Measurements from ENCODE around the gene PAK5. TPM values are rescaled to one million over a fixed set of nuclear protein-coding genes. Genes with fewer than 3 reads are reported as not detected.

Gene PAK5
- total and polyA plus RNA-seq, 2 of the 13 experiments (the other 11 are each of a cell fraction or from before 2014, with no cell fraction given): not detected

DNA sequence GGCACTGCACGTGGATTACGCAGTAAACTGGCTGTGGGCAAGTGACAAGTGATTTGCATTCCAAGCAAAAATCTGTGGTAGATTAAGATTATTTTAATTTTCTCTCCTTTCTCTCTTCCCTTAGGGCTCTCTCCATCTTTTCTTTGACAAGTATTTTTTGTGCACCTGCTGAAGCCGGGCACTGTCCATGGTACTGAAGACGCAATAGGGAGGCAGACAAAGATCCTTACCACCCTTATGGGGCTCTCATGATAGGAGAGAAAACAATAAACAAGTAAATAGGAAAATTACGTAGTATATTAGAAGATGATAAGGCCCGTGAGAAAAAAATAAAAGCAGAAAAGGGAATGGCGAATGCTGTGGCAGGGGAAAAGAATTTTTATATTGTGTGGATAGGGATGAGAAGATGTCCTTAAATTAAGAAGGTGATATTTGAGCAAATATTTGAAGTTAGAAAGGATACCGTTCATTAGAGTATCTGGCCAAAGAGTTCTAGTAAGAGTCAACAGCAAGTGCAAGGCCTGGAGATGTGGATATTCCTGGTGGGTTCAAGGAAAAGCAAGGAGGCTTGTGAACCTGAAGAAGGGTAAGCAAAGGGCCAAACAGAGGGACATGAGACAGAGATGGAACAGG lies 178.5 kb downstream of the PAK5 start (continued):
- TF ChIP-seq, protein P1, sequence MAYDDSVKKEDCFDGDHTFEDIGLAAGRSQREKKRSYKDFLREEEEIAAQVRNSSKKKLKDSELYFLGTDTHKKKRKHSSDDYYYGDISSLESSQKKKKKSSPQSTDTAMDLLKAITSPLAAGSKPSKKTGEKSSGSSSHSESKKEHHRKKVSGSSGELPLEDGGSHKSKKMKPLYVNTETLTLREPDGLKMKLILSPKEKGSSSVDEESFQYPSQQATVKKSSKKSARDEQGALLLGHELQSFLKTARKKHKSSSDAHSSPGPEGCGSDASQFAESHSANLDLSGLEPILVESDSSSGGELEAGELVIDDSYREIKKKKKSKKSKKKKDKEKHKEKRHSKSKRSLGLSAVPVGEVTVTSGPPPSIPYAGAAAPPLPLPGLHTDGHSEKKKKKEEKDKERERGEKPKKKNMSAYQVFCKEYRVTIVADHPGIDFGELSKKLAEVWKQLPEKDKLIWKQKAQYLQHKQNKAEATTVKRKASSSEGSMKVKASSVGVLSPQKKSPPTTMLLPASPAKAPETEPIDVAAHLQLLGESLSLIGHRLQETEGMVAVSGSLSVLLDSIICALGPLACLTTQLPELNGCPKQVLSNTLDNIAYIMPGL (CRISPR knock-in tag; IDR thresholded peaks at IDR 0.05; ENCODE audit: borderline replicate concordance in 1 of 2, low read depth in 1 of 2): no peak
- TF ChIP-seq ASH2L (IDR thresholded peaks at IDR 0.05; ENCODE audit: insufficient read length, low read depth, low read length) (no peak), RBAK (CRISPR knock-in tag; IDR thresholded peaks at IDR 0.05) (no peak), SIX4 (CRISPR knock-in tag; IDR thresholded peaks at IDR 0.05) (no peak), ERF (CRISPR knock-in tag; IDR thresholded peaks at IDR 0.05) (0 out of 2 replicates have a peak, but pooled peaks have one; percentile 47), FOXA1 (IDR thresholded peaks at IDR 0.05) (no peak), FOXA1 (CRISPR knock-in tag; IDR thresholded peaks at IDR 0.05) (no peak), ZFP82 (CRISPR knock-in tag; IDR thresholded peaks at IDR 0.05; ENCODE audit: borderline replicate concordance) (no peak), ZNF460 (CRISPR knock-in tag; IDR thresholded peaks at IDR 0.05; ENCODE audit: borderline replicate concordance) (no peak), BCL6 (CRISPR knock-in tag; IDR thresholded peaks at IDR 0.05) (no peak), TIGD3 (CRISPR knock-in tag; IDR thresholded peaks at IDR 0.05; ENCODE audit: borderline replicate concordance) (no peak)
- TF ChIP-seq, protein P2, sequence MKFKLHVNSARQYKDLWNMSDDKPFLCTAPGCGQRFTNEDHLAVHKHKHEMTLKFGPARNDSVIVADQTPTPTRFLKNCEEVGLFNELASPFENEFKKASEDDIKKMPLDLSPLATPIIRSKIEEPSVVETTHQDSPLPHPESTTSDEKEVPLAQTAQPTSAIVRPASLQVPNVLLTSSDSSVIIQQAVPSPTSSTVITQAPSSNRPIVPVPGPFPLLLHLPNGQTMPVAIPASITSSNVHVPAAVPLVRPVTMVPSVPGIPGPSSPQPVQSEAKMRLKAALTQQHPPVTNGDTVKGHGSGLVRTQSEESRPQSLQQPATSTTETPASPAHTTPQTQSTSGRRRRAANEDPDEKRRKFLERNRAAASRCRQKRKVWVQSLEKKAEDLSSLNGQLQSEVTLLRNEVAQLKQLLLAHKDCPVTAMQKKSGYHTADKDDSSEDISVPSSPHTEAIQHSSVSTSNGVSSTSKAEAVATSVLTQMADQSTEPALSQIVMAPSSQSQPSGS (CRISPR knock-in tag; IDR thresholded peaks at IDR 0.05): no peak
- TF ChIP-seq, protein P3, sequence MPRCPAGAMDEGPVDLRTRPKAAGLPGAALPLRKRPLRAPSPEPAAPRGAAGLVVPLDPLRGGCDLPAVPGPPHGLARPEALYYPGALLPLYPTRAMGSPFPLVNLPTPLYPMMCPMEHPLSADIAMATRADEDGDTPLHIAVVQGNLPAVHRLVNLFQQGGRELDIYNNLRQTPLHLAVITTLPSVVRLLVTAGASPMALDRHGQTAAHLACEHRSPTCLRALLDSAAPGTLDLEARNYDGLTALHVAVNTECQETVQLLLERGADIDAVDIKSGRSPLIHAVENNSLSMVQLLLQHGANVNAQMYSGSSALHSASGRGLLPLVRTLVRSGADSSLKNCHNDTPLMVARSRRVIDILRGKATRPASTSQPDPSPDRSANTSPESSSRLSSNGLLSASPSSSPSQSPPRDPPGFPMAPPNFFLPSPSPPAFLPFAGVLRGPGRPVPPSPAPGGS (CRISPR knock-in tag; IDR thresholded peaks at IDR 0.05): 0 out of 2 replicates have a peak, but pooled peaks have one; percentile 28
- TF ChIP-seq, protein P4, sequence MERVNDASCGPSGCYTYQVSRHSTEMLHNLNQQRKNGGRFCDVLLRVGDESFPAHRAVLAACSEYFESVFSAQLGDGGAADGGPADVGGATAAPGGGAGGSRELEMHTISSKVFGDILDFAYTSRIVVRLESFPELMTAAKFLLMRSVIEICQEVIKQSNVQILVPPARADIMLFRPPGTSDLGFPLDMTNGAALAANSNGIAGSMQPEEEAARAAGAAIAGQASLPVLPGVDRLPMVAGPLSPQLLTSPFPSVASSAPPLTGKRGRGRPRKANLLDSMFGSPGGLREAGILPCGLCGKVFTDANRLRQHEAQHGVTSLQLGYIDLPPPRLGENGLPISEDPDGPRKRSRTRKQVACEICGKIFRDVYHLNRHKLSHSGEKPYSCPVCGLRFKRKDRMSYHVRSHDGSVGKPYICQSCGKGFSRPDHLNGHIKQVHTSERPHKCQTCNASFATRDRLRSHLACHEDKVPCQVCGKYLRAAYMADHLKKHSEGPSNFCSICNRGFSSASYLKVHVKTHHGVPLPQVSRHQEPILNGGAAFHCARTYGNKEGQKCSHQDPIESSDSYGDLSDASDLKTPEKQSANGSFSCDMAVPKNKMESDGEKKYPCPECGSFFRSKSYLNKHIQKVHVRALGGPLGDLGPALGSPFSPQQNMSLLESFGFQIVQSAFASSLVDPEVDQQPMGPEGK (CRISPR knock-in tag; IDR thresholded peaks at IDR 0.05): peak; percentile 35; the same call in 1 of the 2 replicates
- TF ChIP-seq, protein P5, sequence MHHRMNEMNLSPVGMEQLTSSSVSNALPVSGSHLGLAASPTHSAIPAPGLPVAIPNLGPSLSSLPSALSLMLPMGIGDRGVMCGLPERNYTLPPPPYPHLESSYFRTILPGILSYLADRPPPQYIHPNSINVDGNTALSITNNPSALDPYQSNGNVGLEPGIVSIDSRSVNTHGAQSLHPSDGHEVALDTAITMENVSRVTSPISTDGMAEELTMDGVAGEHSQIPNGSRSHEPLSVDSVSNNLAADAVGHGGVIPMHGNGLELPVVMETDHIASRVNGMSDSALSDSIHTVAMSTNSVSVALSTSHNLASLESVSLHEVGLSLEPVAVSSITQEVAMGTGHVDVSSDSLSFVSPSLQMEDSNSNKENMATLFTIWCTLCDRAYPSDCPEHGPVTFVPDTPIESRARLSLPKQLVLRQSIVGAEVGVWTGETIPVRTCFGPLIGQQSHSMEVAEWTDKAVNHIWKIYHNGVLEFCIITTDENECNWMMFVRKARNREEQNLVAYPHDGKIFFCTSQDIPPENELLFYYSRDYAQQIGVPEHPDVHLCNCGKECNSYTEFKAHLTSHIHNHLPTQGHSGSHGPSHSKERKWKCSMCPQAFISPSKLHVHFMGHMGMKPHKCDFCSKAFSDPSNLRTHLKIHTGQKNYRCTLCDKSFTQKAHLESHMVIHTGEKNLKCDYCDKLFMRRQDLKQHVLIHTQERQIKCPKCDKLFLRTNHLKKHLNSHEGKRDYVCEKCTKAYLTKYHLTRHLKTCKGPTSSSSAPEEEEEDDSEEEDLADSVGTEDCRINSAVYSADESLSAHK (CRISPR knock-in tag; IDR thresholded peaks at IDR 0.05; ENCODE audit: borderline replicate concordance): peak; percentile 65; the same call in 1 of the 2 replicates
- TF ChIP-seq, protein P6, sequence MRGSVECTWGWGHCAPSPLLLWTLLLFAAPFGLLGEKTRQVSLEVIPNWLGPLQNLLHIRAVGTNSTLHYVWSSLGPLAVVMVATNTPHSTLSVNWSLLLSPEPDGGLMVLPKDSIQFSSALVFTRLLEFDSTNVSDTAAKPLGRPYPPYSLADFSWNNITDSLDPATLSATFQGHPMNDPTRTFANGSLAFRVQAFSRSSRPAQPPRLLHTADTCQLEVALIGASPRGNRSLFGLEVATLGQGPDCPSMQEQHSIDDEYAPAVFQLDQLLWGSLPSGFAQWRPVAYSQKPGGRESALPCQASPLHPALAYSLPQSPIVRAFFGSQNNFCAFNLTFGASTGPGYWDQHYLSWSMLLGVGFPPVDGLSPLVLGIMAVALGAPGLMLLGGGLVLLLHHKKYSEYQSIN (CRISPR knock-in tag; IDR thresholded peaks at IDR 0.05; ENCODE audit: borderline replicate concordance): no peak
